DND-41 (cell line): Measurements from ENCODE around the gene CNGA3.

Source experiments
- ATAC-seq: fragments of 200-7000 bp; cut with Tn5 transposase; 3 replicates; pipeline ENCODE4 v1.9.1; 2021; ENCODE audit warnings: low read depth; ENCODE audit not compliant: insufficient read depth
- DNase-seq: peaks from one replicate; pipeline ENCODE4 v3.0.0-alpha.2; 2020
- H2AFZ ChIP-seq: 2 replicates; pipeline ENCODE4 v1.6.0; 2012; ENCODE audit warnings: low read depth, low read length
- H3K27ac ChIP-seq: 2 replicates; pipeline ENCODE4 v1.5.1; 2012; ENCODE audit warnings: low read length, inconsistent platforms
- H3K27me3 ChIP-seq: fragments of 200-600 bp; sonication (generic); 2 replicates; pipeline ENCODE4 v1.6.0; 2012; ENCODE audit warnings: low read length, mild to moderate bottlenecking, inconsistent platforms; ENCODE audit not compliant: insufficient read depth, poor library complexity
- H3K36me3 ChIP-seq: 2 replicates; pipeline ENCODE4 v1.5.1; 2012; ENCODE audit warnings: low read length, inconsistent platforms; ENCODE audit not compliant: insufficient read depth
- H3K4me1 ChIP-seq: 2 replicates; pipeline ENCODE4 v1.5.1; 2012; ENCODE audit warnings: mild to moderate bottlenecking, low read length; ENCODE audit not compliant: insufficient read depth
- H3K4me2 ChIP-seq: 2 replicates; pipeline ENCODE4 v1.6.0; 2012; ENCODE audit warnings: mild to moderate bottlenecking, moderate library complexity, low read length, inconsistent platforms; ENCODE audit not compliant: insufficient read depth
- H3K4me3 ChIP-seq, 2 experiments: fragments of 200-600 bp in 1 of 2; shearing (Covaris generic) in 1 of 2; 2 replicates each; pipeline ENCODE4 v1.5.1; 2012 to 2016; ENCODE audit warnings: inconsistent platforms in 2 of 2, low read length in 2 of 2, mild to moderate bottlenecking in 2 of 2, low read depth in 1 of 2, moderate library complexity in 1 of 2
- H3K79me2 ChIP-seq: 2 replicates; pipeline ENCODE4 v1.6.0; 2012; ENCODE audit warnings: low read length, inconsistent platforms; ENCODE audit not compliant: insufficient read depth
- H3K9ac ChIP-seq: 2 replicates; pipeline ENCODE4 v1.6.0; 2012; ENCODE audit warnings: low read depth, mild to moderate bottlenecking, inconsistent platforms, low read length, moderate library complexity
- H3K9me3 ChIP-seq: 2 replicates; pipeline ENCODE4 v1.5.1; 2012; ENCODE audit warnings: low read length, moderate library complexity, mild to moderate bottlenecking, inconsistent platforms; ENCODE audit not compliant: insufficient read depth, severe bottlenecking
- H4K20me1 ChIP-seq: 2 replicates; pipeline ENCODE4 v1.6.0; 2012; ENCODE audit warnings: low read length; ENCODE audit not compliant: insufficient read depth
- EZH2 ChIP-seq: IDR thresholded peaks from 3 replicates; pipeline ENCODE4 v1.6.1; 2012; ENCODE audit warnings: borderline replicate concordance, low read depth, mild to moderate bottlenecking, moderate library complexity, low read length, inconsistent platforms; ENCODE audit not compliant: severe bottlenecking
- TF ChIP-seq, protein P1 (sequence below): IDR thresholded peaks from 2 replicates; pipeline ENCODE4 v1.5.1; 2012; ENCODE audit warnings: borderline replicate concordance, low read length, moderate library complexity, mild to moderate bottlenecking; ENCODE audit not compliant: poor library complexity, severe bottlenecking; ENCODE audit errors: extremely low read depth

CNGA3 gene

DNA sequence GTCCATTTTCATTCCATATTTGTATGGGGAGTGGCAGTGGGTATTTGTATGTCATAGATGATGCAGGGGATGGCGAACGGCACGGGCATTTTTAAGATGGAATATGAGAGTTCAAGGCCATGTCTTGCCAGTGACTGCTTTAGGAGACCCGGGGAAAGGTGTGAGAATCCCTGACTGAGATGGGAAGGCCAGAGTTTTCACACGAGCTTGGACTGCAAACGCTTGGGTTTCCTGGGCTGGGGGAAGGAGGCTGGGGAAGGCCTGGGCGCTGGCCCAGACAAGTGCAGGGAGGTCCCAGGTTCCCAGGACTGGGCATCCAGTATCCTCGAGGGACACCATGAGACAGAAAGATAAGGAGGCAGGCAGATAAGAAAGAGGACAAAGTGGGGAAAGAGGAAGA is 35.2 kb downstream of the CNGA3 start:
- H3K79me2 ChIP-seq, result no peaks in the 10 kb centered on the region
- H4K20me1 ChIP-seq, result no peaks in the 10 kb centered on the region
- no peak overlapping the region for H3K27ac ChIP-seq
- H3K27me3 ChIP-seq, result no peaks in the 10 kb centered on the region
- DNase-seq (no peak), ATAC-seq (no peak)
- TF ChIP-seq EZH2, result no peak
- TF ChIP-seq, protein P1, sequence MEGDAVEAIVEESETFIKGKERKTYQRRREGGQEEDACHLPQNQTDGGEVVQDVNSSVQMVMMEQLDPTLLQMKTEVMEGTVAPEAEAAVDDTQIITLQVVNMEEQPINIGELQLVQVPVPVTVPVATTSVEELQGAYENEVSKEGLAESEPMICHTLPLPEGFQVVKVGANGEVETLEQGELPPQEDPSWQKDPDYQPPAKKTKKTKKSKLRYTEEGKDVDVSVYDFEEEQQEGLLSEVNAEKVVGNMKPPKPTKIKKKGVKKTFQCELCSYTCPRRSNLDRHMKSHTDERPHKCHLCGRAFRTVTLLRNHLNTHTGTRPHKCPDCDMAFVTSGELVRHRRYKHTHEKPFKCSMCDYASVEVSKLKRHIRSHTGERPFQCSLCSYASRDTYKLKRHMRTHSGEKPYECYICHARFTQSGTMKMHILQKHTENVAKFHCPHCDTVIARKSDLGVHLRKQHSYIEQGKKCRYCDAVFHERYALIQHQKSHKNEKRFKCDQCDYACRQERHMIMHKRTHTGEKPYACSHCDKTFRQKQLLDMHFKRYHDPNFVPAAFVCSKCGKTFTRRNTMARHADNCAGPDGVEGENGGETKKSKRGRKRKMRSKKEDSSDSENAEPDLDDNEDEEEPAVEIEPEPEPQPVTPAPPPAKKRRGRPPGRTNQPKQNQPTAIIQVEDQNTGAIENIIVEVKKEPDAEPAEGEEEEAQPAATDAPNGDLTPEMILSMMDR, result no peak
- H3K36me3 ChIP-seq, result no peaks in the 10 kb centered on the region
- H3K9me3 ChIP-seq, result no peaks in the 10 kb centered on the region
- no peak overlapping the region for H3K9ac ChIP-seq
- H3K4me2 ChIP-seq, result no peak overlapping the region
- H3K4me1 ChIP-seq, result peaks cover 2% of the 10 kb centered on the region; the same call in 1 of the 2 replicates
- H2AFZ ChIP-seq, result no peak overlapping the region
- no peak overlapping the region for H3K4me3 ChIP-seq

DNA sequence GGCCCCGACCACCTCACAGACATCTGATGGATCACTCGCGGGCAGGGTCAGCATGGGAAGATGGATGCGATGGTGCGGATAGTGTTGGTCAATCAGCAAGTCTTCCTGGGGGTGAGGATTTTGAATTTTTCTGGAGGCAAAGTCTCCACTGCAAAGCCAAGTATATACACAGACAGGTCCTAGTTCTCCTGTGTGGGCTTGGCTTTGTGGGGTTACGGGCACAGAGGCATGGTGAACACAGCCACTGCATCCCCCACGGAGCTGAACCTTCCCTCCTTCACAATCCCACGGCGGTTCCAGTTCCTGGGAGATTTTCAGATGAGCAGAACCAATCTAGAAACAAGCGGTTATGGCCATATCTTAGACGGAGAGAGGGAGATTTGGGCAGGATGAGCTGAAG is 35.8 kb downstream of the CNGA3 start:
- TF ChIP-seq, protein P1, result no peak
- no peak for TF ChIP-seq EZH2
- no peaks in the 10 kb centered on the region for H3K79me2 ChIP-seq
- H3K9ac ChIP-seq, result no peak overlapping the region
- no peak for ATAC-seq
- no peak overlapping the region for H2AFZ ChIP-seq
- H3K9me3 ChIP-seq, result no peaks in the 10 kb centered on the region
- DNase-seq, result no peak
- no peak overlapping the region for H3K4me3 ChIP-seq
- H3K4me1 ChIP-seq, result peaks cover 2% of the 10 kb centered on the region; the same call in 1 of the 2 replicates
- H4K20me1 ChIP-seq, result no peaks in the 10 kb centered on the region
- no peak overlapping the region for H3K27ac ChIP-seq
- no peak overlapping the region for H3K4me2 ChIP-seq
- no peaks in the 10 kb centered on the region for H3K36me3 ChIP-seq
- no peaks in the 10 kb centered on the region for H3K27me3 ChIP-seq

GRCh38 chr2:98382739-98383138 is 36.5 kb downstream of the CNGA3 start:
- Histone ChIP-seq H4K20me1 (no peaks in the 10 kb centered on the region), H3K79me2 (no peaks in the 10 kb centered on the region), H3K9ac (no peak overlapping the region), H3K9me3 (no peaks in the 10 kb centered on the region), H3K4me3 (no peak overlapping the region), H3K27me3 (no peaks in the 10 kb centered on the region), H2AFZ (no peak overlapping the region), H3K4me1 (peaks cover 2% of the 10 kb centered on the region; the same call in 1 of the 2 replicates), H3K36me3 (no peaks in the 10 kb centered on the region), H3K4me2 (no peak overlapping the region), H3K27ac (no peak overlapping the region)
- no peak for DNase-seq
- TF ChIP-seq, protein P1, result no peak
- no peak for TF ChIP-seq EZH2
- no peak for ATAC-seq

- no peak for ATAC-seq
- H2AFZ ChIP-seq, result no peak overlapping the region
- H3K4me3 ChIP-seq, result no peak overlapping the region
- no peak overlapping the region for H3K4me2 ChIP-seq
- H3K79me2 ChIP-seq, result no peaks in the 10 kb centered on the region
- H3K9ac ChIP-seq, result no peak overlapping the region
- no peak for DNase-seq
- no peaks in the 10 kb centered on the region for H3K27me3 ChIP-seq
- H3K36me3 ChIP-seq, result no peaks in the 10 kb centered on the region
- TF ChIP-seq EZH2, result no peak
- TF ChIP-seq, protein P1, result no peak
- no peaks in the 10 kb centered on the region for H3K9me3 ChIP-seq
- no peak overlapping the region for H3K27ac ChIP-seq
- H4K20me1 ChIP-seq, result no peaks in the 10 kb centered on the region
- peaks cover 2% of the 10 kb centered on the region; the same call in 1 of the 2 replicates for H3K4me1 ChIP-seq
These were observed 36.9 kb downstream of the CNGA3 start for GRCh38 chr2:98383166-98383565.
